GM12864 (cell line): ENCODE data around the gene TRIO.

ENCODE experiments used
- DNase-seq: peaks from one replicate; pipeline ENCODE4 v3.0.0-alpha.2; 2011; ENCODE audit warnings: low read depth
- H3K4me3 ChIP-seq: 2 replicates; pipeline ENCODE4 v1.5.1; 2011; ENCODE audit warnings: mild to moderate bottlenecking, low read depth, low read length, control low read depth
- TF ChIP-seq, protein P1 (sequence below): IDR thresholded peaks from 2 replicates; pipeline ENCODE4 v1.5.1; 2011; ENCODE audit warnings: low read depth, mild to moderate bottlenecking, moderate library complexity, low read length, control low read depth, inconsistent platforms; ENCODE audit errors: missing control alignments

The TRIO gene

GRCh38 chr5:14436801-14437542 is 293.8 kb downstream of the TRIO start:
- DNase-seq: no peak
- no peak overlapping the region for H3K4me3 ChIP-seq
- TF ChIP-seq, protein P1, sequence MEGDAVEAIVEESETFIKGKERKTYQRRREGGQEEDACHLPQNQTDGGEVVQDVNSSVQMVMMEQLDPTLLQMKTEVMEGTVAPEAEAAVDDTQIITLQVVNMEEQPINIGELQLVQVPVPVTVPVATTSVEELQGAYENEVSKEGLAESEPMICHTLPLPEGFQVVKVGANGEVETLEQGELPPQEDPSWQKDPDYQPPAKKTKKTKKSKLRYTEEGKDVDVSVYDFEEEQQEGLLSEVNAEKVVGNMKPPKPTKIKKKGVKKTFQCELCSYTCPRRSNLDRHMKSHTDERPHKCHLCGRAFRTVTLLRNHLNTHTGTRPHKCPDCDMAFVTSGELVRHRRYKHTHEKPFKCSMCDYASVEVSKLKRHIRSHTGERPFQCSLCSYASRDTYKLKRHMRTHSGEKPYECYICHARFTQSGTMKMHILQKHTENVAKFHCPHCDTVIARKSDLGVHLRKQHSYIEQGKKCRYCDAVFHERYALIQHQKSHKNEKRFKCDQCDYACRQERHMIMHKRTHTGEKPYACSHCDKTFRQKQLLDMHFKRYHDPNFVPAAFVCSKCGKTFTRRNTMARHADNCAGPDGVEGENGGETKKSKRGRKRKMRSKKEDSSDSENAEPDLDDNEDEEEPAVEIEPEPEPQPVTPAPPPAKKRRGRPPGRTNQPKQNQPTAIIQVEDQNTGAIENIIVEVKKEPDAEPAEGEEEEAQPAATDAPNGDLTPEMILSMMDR: no peak

- no peak overlapping the region for H3K4me3 ChIP-seq
- TF ChIP-seq, protein P1: no peak
- no peak for DNase-seq
Observed at GRCh38 chr5:14438195-14438606, 295.1 kb downstream of the TRIO start.

DNA sequence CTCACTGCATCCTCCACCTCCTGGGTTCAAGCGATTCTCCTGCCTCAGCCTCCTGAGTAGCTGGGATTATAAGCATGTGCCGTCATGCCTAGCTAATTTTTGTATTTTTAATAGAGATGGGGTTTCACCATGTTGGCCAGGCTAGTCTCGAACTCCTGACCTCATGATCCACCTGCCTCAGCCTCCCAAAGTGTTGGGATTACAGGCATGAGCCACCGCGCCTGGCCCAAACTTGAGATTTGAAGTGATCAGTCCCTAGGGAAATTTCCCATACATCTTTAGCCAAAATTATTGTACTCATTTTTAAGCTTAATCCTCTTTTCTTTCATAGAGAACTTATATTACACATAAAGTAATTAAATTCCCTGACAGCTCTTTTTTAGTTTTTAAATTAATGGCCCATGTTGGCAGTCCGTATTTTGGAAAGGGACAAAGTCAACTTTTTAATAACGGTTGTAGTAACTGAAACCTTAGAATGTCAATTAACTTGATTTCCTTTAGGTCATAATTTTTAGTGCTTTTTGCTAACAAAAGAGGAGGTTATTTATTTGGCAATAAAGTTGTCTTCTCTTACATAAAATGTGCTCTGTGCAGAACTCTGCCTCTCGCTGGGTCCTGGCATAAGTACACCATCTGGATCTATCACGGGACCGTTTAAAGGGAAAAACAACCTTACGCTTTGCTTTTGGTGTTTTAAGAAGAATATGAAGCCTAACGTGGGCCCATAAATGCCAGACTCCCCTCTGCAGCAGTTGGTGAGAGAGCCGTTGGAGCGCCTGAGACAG is 296.1 kb downstream of the TRIO start:
- TF ChIP-seq, protein P1: no peak
- DNase-seq: no peak
- no peak overlapping the region for H3K4me3 ChIP-seq

GRCh38 chr5:14440223-14440581 is 297.1 kb downstream of the TRIO start:
- no peak for DNase-seq
- H3K4me3 ChIP-seq: no peak overlapping the region
- TF ChIP-seq, protein P1: no peak

- TF ChIP-seq, protein P1: no peak
- no peak overlapping the region for H3K4me3 ChIP-seq
- no peak for DNase-seq
Observed at GRCh38 chr5:14440582-14441431, 297.7 kb downstream of the TRIO start.

GRCh38 chr5:14441641-14442040 is 298.5 kb downstream of the TRIO start:
- no peak overlapping the region for H3K4me3 ChIP-seq
- TF ChIP-seq, protein P1: no peak
- DNase-seq: no peak
